ENCODE measurements around the gene GHDC. TPM values are rescaled to one million over a fixed set of nuclear protein-coding genes. Genes with fewer than 3 reads are reported as not detected.

Gene GHDC
- total and polyA plus RNA-seq, 2 of the 13 experiments (the other 11 are each of a cell fraction or from before 2014, with no cell fraction given), result 15.4 to 22.5 TPM

GRCh38 chr17:42183741-42184711 lies 10.3 kb downstream of the GHDC start (continued):
- no peak for TF ChIP-seq TIGD3 (CRISPR knock-in tag; IDR thresholded peaks at IDR 0.05; ENCODE audit: borderline replicate concordance)
- no peak for TF ChIP-seq ZNF816 (CRISPR knock-in tag; IDR thresholded peaks at IDR 0.05; ENCODE audit: borderline replicate concordance)
- no peak for TF ChIP-seq SCMH1 (CRISPR knock-in tag; IDR thresholded peaks at IDR 0.05; ENCODE audit: borderline replicate concordance)
- peak; percentile 37 for TF ChIP-seq DBP (CRISPR knock-in tag; IDR thresholded peaks at IDR 0.05; ENCODE audit: not compliant biosample characterization)
- peak; percentile 88 for TF ChIP-seq PRDM15 (CRISPR knock-in tag; IDR thresholded peaks at IDR 0.05)
- TF ChIP-seq HOXD1 (CRISPR knock-in tag; IDR thresholded peaks at IDR 0.05), result peak; percentile 41
- TF ChIP-seq ZNF777 (CRISPR knock-in tag; IDR thresholded peaks at IDR 0.05), result peak; percentile 68; the same call in 1 of the 2 replicates
- peak; percentile 77 for TF ChIP-seq KAT8 (CRISPR knock-in tag; IDR thresholded peaks at IDR 0.05)
- no peak; the same call in 1 of the 2 replicates for TF ChIP-seq ZNF335 (CRISPR knock-in tag; IDR thresholded peaks at IDR 0.05)
- TF ChIP-seq SALL2 (CRISPR knock-in tag; IDR thresholded peaks at IDR 0.05), result peak; percentile 50; the same call in 1 of the 2 replicates
- peak; percentile 79 for TF ChIP-seq GABPB1 (CRISPR knock-in tag; IDR thresholded peaks at IDR 0.05)
- TF ChIP-seq ZNF142 (CRISPR knock-in tag; IDR thresholded peaks at IDR 0.05), result peak; percentile 98
- TF ChIP-seq NR2F2 (IDR thresholded peaks at IDR 0.05; ENCODE audit: borderline replicate concordance, low read depth), result no peak
- no peak; the same call in 1 of the 2 replicates for TF ChIP-seq DNMT1 (CRISPR knock-in tag; IDR thresholded peaks at IDR 0.05)
- TF ChIP-seq BATF2 (CRISPR knock-in tag; IDR thresholded peaks at IDR 0.05), result peak; percentile 91
